ENCODE measurements around the gene GPX4.

DNA sequence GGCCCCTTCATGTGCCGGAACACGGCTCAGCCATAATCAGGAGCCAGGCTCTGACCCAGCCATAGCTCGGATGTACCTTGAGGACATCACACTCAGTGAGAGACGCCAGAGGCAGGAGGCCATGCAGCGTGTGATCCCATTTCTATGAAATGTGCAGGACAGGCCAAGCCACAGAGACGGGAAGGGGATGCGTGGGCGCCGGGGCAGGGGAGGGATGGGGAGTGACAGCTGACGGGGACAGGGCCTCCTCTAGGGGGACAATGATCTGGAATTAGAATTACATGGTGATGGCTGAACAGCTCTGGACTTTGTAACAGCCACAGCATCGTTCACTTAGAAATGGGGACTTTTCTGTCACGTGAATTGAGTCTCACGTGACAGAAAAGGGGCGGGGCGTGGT, 35.3 kb downstream of the GPX4 start:
- TF ChIP-seq, protein P1, sequence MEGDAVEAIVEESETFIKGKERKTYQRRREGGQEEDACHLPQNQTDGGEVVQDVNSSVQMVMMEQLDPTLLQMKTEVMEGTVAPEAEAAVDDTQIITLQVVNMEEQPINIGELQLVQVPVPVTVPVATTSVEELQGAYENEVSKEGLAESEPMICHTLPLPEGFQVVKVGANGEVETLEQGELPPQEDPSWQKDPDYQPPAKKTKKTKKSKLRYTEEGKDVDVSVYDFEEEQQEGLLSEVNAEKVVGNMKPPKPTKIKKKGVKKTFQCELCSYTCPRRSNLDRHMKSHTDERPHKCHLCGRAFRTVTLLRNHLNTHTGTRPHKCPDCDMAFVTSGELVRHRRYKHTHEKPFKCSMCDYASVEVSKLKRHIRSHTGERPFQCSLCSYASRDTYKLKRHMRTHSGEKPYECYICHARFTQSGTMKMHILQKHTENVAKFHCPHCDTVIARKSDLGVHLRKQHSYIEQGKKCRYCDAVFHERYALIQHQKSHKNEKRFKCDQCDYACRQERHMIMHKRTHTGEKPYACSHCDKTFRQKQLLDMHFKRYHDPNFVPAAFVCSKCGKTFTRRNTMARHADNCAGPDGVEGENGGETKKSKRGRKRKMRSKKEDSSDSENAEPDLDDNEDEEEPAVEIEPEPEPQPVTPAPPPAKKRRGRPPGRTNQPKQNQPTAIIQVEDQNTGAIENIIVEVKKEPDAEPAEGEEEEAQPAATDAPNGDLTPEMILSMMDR (IDR thresholded peaks at IDR 0.05): no peak
- TF ChIP-seq SIN3A (IDR thresholded peaks at IDR 0.05; ENCODE audit: borderline replicate concordance, insufficient read depth, low read depth, low read length): no peak

All from Panc1 (cell line).